ENCODE data around the gene ALG1.

DNA sequence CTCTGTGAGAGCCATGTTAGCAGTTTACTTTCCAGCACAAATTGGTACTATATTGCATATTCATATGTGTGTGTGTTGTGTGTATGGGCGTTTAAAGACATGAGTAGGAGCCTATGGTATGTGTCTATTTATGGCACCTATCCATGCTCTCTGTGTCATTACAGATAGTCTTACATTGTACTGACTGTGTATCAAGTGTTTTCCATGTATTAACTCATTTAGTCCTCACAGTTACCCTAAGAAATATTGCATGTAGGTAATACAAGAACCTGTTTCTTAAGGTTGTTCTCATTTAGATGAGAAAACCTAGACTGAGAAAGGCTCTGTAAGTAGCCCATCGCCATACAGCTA, 1.6 kb downstream of the ALG1 start:
- no peak for TF ChIP-seq CTCF (optimal IDR thresholded peaks at IDR 0.05 in 1 of 3, IDR thresholded peaks at IDR 0.05 in 1 of 3, conservative IDR thresholded peaks at IDR 0.05 in 1 of 3; ENCODE audit: extremely low read depth in 1 of 3, insufficient read depth in 2 of 3, low read length in 3 of 3)
- no peak for TF ChIP-seq EZH2 (IDR thresholded peaks at IDR 0.05; ENCODE audit: low read length)

Data from keratinocyte (primary cell).